ENCODE results near the gene GRAP.

GRAP gene

GRCh38 chr17:19017804-19018599 is 28.8 kb downstream of the GRAP start:
- no peak for DNase-seq

GRCh38 chr17:19017401-19017800 is 29.4 kb downstream of the GRAP start:
- DNase-seq: no peak

GRCh38 chr17:19016881-19017280 is 29.9 kb downstream of the GRAP start:
- DNase-seq: no peak

- DNase-seq: no peak
Observed at GRCh38 chr17:19016297-19016696, 30.5 kb downstream of the GRAP start.

GRCh38 chr17:19015428-19015827 is 31.3 kb downstream of the GRAP start:
- DNase-seq: no peak

- DNase-seq: no peak
Observed at GRCh38 chr17:19014628-19015215, 32.0 kb downstream of the GRAP start.

GRCh38 chr17:19013806-19014627 is 32.7 kb downstream of the GRAP start:
- no peak for DNase-seq

GRCh38 chr17:19013226-19013625 is 33.5 kb downstream of the GRAP start:
- no peak for DNase-seq

GRCh38 chr17:19012171-19013080 is 34.3 kb downstream of the GRAP start:
- DNase-seq: no peak

GRCh38 chr17:19011581-19011980 is 35.2 kb downstream of the GRAP start:
- DNase-seq: no peak

GRCh38 chr17:19010729-19011505 is 35.8 kb downstream of the GRAP start:
- no peak for DNase-seq

GRCh38 chr17:19009970-19010369 is 36.8 kb downstream of the GRAP start:
- no peak for DNase-seq

GRCh38 chr17:19006698-19007097 is 40.1 kb downstream of the GRAP start:
- DNase-seq: no peak

- DNase-seq: no peak
Observed at GRCh38 chr17:19005789-19006430, 40.8 kb downstream of the GRAP start.

- no peak for DNase-seq
Observed at GRCh38 chr17:19005137-19005773, 41.5 kb downstream of the GRAP start.

GRCh38 chr17:19004421-19005136 is 42.2 kb downstream of the GRAP start, which contains the start of gene FAM83G:
Gene FAM83G, minus strand, starts transcription at chr17:19004764. Its CDS starts 723 bp downstream, at chr17:19004041.
- DNase-seq: peak; percentile 64

- no peak for DNase-seq
Observed at GRCh38 chr17:19003543-19004420, 43.0 kb downstream of the GRAP start.

- DNase-seq: no peak
Observed at GRCh38 chr17:19002805-19003542, 43.8 kb downstream of the GRAP start.

Measured in hematopoietic multipotent progenitor cell treated with erythropoietin and hydrocortisone succinate and interleukin-3 and kit ligand, for 8 days (in vitro differentiated cells).